SK-N-SH treated with all-trans-retinoic acid at 6 μM for 48 hours (cell line): ENCODE results near the gene UNKL.

Source experiments
- ZC3H10 ChIP-seq: fragments of 250-450 bp; sonication (Bioruptor Pico); IDR thresholded peaks from 2 replicates; pipeline ENCODE4 v1.5.1; 2021; ENCODE audit warnings: mild to moderate bottlenecking, moderate library complexity
- ZNF565 ChIP-seq: fragments of 450-650 bp; formaldehyde crosslinking; conservative IDR thresholded peaks from 2 replicates; pipeline ENCODE4 v1.5.0; 2020; ENCODE audit warnings: low read depth, mild to moderate bottlenecking, moderate library complexity
- TF ChIP-seq, protein P1 (sequence below): fragments of 250-450 bp; sonication (Bioruptor Pico); IDR thresholded peaks from 2 replicates; pipeline ENCODE4 v1.5.1; 2021; ENCODE audit warnings: mild to moderate bottlenecking, moderate library complexity
- TF ChIP-seq, protein P2 (sequence below): fragments of 250-450 bp; sonication (Bioruptor Pico); IDR thresholded peaks from 2 replicates; pipeline ENCODE4 v1.8.0; 2020; ENCODE audit warnings: mild to moderate bottlenecking, moderate library complexity, borderline replicate concordance
- TF ChIP-seq, protein P3 (sequence below): fragments of 250-450 bp; sonication (Bioruptor Pico); IDR thresholded peaks from 2 replicates; pipeline ENCODE4 v1.5.1; 2020; ENCODE audit warnings: low read depth, mild to moderate bottlenecking, moderate library complexity

DNA sequence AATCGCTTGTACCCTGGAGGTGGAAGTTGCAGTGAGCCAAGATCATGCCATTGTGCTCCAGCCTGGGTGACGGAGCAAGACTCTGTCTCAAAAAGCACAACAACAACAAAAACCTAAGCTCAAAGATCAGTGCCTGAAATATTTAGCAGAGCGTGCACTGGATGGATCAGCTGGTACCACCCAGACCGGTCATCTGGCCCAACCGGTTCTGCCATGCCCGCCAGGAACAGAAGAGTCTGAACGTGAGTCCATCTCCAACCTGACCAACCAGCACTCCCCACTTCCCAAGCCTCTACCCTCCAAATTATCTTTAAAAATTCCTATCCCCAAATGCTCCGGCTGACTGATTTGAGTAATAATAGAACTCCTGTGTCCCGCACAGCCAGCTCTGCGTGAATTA lies 7.6 kb upstream of the UNKL start:
- TF ChIP-seq, protein P1, sequence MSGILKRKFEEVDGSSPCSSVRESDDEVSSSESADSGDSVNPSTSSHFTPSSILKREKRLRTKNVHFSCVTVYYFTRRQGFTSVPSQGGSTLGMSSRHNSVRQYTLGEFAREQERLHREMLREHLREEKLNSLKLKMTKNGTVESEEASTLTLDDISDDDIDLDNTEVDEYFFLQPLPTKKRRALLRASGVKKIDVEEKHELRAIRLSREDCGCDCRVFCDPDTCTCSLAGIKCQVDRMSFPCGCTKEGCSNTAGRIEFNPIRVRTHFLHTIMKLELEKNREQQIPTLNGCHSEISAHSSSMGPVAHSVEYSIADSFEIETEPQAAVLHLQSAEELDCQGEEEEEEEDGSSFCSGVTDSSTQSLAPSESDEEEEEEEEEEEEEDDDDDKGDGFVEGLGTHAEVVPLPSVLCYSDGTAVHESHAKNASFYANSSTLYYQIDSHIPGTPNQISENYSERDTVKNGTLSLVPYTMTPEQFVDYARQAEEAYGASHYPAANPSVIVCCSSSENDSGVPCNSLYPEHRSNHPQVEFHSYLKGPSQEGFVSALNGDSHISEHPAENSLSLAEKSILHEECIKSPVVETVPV (CRISPR knock-in tag), result no peak
- TF ChIP-seq, protein P2, sequence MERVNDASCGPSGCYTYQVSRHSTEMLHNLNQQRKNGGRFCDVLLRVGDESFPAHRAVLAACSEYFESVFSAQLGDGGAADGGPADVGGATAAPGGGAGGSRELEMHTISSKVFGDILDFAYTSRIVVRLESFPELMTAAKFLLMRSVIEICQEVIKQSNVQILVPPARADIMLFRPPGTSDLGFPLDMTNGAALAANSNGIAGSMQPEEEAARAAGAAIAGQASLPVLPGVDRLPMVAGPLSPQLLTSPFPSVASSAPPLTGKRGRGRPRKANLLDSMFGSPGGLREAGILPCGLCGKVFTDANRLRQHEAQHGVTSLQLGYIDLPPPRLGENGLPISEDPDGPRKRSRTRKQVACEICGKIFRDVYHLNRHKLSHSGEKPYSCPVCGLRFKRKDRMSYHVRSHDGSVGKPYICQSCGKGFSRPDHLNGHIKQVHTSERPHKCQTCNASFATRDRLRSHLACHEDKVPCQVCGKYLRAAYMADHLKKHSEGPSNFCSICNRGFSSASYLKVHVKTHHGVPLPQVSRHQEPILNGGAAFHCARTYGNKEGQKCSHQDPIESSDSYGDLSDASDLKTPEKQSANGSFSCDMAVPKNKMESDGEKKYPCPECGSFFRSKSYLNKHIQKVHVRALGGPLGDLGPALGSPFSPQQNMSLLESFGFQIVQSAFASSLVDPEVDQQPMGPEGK (CRISPR knock-in tag), result no peak
- no peak for TF ChIP-seq ZC3H10 (CRISPR knock-in tag)
- TF ChIP-seq, protein P3, sequence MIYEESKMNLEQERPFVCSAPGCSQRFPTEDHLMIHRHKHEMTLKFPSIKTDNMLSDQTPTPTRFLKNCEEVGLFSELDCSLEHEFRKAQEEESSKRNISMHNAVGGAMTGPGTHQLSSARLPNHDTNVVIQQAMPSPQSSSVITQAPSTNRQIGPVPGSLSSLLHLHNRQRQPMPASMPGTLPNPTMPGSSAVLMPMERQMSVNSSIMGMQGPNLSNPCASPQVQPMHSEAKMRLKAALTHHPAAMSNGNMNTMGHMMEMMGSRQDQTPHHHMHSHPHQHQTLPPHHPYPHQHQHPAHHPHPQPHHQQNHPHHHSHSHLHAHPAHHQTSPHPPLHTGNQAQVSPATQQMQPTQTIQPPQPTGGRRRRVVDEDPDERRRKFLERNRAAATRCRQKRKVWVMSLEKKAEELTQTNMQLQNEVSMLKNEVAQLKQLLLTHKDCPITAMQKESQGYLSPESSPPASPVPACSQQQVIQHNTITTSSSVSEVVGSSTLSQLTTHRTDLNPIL (CRISPR knock-in tag), result no peak
- no peak for TF ChIP-seq ZNF565 (CRISPR knock-in tag)
